Activated naive CD4-positive, alpha-beta T cell treated with anti-CD3 and anti-CD28 coated beads, Interleukin-2, amount 50 U/mL, for 16 hours (primary cell): ENCODE measurements around the gene PTGR2.
"Not testable (repeated sequence)": the region's sequence is repeated elsewhere in the genome, so short reads cannot be mapped to it uniquely, and the experiment has no call there.

Experiments used
- DNase-seq: peaks from one replicate; pipeline ENCODE4 v3.0.0-alpha.2; 2020

PTGR2 gene

GRCh38 chr14:73833530-73834260, 17.9 kb upstream of the PTGR2 start:
- no peak for DNase-seq

GRCh38 chr14:73834261-73834625, 17.4 kb upstream of the PTGR2 start:
- no peak for DNase-seq

- DNase-seq, result not testable (repeated sequence)
Measured at GRCh38 chr14:73838293-73839034, 13.2 kb upstream of the PTGR2 start.

GRCh38 chr14:73842201-73842600, 9.4 kb upstream of the PTGR2 start:
- DNase-seq, result no peak

- no peak for DNase-seq
Measured at GRCh38 chr14:73842851-73843250, 8.8 kb upstream of the PTGR2 start.

- no peak for DNase-seq
Measured at GRCh38 chr14:73843296-73843695, 8.3 kb upstream of the PTGR2 start.

GRCh38 chr14:73846947-73847346, 4.7 kb upstream of the PTGR2 start:
- DNase-seq, result no peak

- no peak for DNase-seq
Measured at GRCh38 chr14:73851000-73851399, 631 bp upstream of the PTGR2 start.

- no peak for DNase-seq
Measured at GRCh38 chr14:73859145-73859544, 7.5 kb downstream of the PTGR2 start.

- DNase-seq, result no peak
Measured at GRCh38 chr14:73861073-73861472, 9.4 kb downstream of the PTGR2 start.

- DNase-seq, result no peak
Measured at GRCh38 chr14:73862480-73862879, 10.8 kb downstream of the PTGR2 start.

GRCh38 chr14:73863209-73863608, 11.6 kb downstream of the PTGR2 start:
- DNase-seq, result no peak

GRCh38 chr14:73865534-73866113, 14.0 kb downstream of the PTGR2 start:
- no peak for DNase-seq

GRCh38 chr14:73869754-73870153, 18.1 kb downstream of the PTGR2 start:
- not testable (repeated sequence) for DNase-seq

GRCh38 chr14:73870525-73871235, 19.0 kb downstream of the PTGR2 start:
- DNase-seq, result no peak

- DNase-seq, result no peak
Measured at GRCh38 chr14:73873660-73874059, 22.0 kb downstream of the PTGR2 start.

GRCh38 chr14:73877790-73878189, 26.2 kb downstream of the PTGR2 start:
- no peak for DNase-seq

- DNase-seq, result no peak
Measured at GRCh38 chr14:73878436-73878835, 26.8 kb downstream of the PTGR2 start.

- DNase-seq, result no peak
Measured at GRCh38 chr14:73879027-73879426, 27.4 kb downstream of the PTGR2 start.

- DNase-seq, result no peak
Measured at GRCh38 chr14:73884438-73885190, 33.0 kb downstream of the PTGR2 start.

- peak; percentile 91 for DNase-seq
Measured at GRCh38 chr14:73886449-73887317, 35.1 kb downstream of the PTGR2 start, which contains the start of gene ZNF410. Gene ZNF410, plus strand, starts transcription at chr14:73886859. Its CDS starts 5,317 bp downstream, at chr14:73892176.

GRCh38 chr14:73887318-73887616, 35.6 kb downstream of the PTGR2 start:
- DNase-seq, result no peak
